Retinal pigment epithelial cell (primary cell): ENCODE data around the gene RBM18.
A peak's percentile ranks its signal among the peaks of the same experiment; 100 is the strongest.

Experiments used
- DNase-seq: peaks from one replicate; pipeline ENCODE4 v3.0.0-alpha.2; 2010; ENCODE audit warnings: low read depth
- H3K4me3 ChIP-seq: 2 replicates; pipeline ENCODE4 v1.5.1; 2011; ENCODE audit warnings: mild to moderate bottlenecking, low read length, control low read depth, moderate library complexity
- CTCF ChIP-seq: conservative IDR thresholded peaks from 2 replicates; pipeline ENCODE4 v1.5.1; 2011; ENCODE audit warnings: low read depth, low read length, control low read depth, inconsistent platforms

Gene RBM18

GRCh38 chr9:122276096-122276495 is 11.5 kb upstream of the RBM18 start:
- DNase-seq, result no peak
- no peak overlapping the region for H3K4me3 ChIP-seq
- TF ChIP-seq CTCF, result no peak

DNA sequence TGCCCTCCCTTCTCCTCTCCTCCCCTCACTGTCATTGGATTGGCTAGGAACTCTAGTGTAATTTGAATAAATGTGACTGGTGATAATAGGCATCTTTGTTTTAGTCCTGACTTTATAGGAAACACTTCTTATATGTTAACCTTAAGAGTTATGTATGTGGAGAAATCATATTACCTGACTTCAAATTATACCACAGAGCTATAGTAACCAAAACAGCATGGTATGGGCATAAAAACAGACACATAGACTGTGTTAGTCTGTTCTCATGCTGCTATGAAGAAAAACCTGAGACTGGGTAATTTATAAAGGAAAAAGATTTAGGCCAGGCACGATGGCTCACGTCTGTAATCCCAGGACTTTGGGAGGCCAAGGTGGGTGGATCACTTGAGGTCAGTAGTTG is 9.4 kb upstream of the RBM18 start:
- H3K4me3 ChIP-seq, result no peak overlapping the region
- no peak for DNase-seq
- no peak for TF ChIP-seq CTCF

GRCh38 chr9:122268041-122268814 is 3.6 kb upstream of the RBM18 start:
- H3K4me3 ChIP-seq, result no peak overlapping the region
- no peak for TF ChIP-seq CTCF
- DNase-seq, result no peak

- H3K4me3 ChIP-seq, result peak overlapping the region; percentile 96
- DNase-seq, result no peak
- TF ChIP-seq CTCF, result no peak
Measured at GRCh38 chr9:122265149-122265915, 692 bp upstream of the RBM18 start.

- DNase-seq, result no peak
- H3K4me3 ChIP-seq, result peak overlapping the region; percentile 96
Measured at GRCh38 chr9:122263699-122264349, 816 bp downstream of the RBM18 start.

DNA sequence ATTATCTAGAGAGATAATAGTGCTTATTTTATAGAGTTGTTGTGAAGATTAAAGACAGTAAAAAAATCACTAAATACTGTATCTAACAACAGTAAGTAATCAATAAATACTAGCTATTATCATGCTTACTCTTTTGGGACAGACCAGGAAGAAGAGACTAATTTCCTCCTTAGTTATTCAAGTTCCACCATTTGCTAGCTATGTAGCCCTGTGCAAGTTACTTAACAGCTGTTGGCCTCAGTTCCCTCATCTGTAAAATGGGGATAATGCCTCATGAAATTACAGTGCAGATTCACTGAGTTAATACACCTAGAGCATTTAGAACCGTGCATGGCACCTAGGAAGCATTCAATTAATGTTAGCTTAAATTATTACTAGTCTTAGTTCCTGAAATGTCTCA is 2.6 kb downstream of the RBM18 start:
- TF ChIP-seq CTCF, result no peak
- no peak for DNase-seq
- H3K4me3 ChIP-seq, result no peak overlapping the region

More at GRCh38 chr9:122263699-122264349, 816 bp downstream of the RBM18 start:
- no peak for TF ChIP-seq CTCF
